Ovary (tissue), 3 donors: ENCODE data around the gene GLT1D1.

Source experiments
- CTCF ChIP-seq, 3 donors: fragments of 450-650 bp in 2 of 3; fragments of 200-600 bp in 1 of 3; IDR thresholded peaks; one replicate each; pipeline versions ENCODE4 v1.5.1 to v1.8.0; 2016 to 2022; ENCODE audit warnings: antibody characterized with exemption in 3 of 3, mild to moderate bottlenecking in 1 of 3
- EP300 ChIP-seq: sonication (generic); formaldehyde crosslinking; IDR thresholded peaks from one replicate; pipeline ENCODE4 v1.6.1; 2017; ENCODE audit warnings: antibody characterized with exemption
- POLR2A ChIP-seq: fragments of 450-650 bp; IDR thresholded peaks from one replicate; pipeline ENCODE4 v1.6.1; 2017; ENCODE audit warnings: antibody characterized with exemption, mild to moderate bottlenecking, moderate library complexity
- donor health status: DM: no; HTN: no; CAD: no.

GRCh38 chr12:128977441-128977840 is 124.2 kb downstream of the GLT1D1 start:
- TF ChIP-seq CTCF (IDR thresholded peaks at IDR 0.05) = no peak
- TF ChIP-seq POLR2A = no peak
- TF ChIP-seq EP300 = no peak
